Neural cell (in vitro differentiated cells): Measurements from ENCODE around the gene WNT10A. TPM values are rescaled to one million over a fixed set of nuclear protein-coding genes. Genes with fewer than 3 reads are reported as not detected.

Experiments used
- H2AFZ ChIP-seq: fragments of 200-600, 300-800 bp; sonication (generic), shearing (Covaris generic); 2 replicates; pipeline ENCODE4 v1.6.0; 2014; ENCODE audit warnings: low read depth, mild to moderate bottlenecking, antibody characterized with exemption, low read length, moderate library complexity
- H3F3A ChIP-seq: fragments of 200-600 bp; shearing (Covaris generic); 2 replicates; pipeline ENCODE4 v1.6.1; 2016; ENCODE audit warnings: mild to moderate bottlenecking, moderate library complexity, mixed read lengths, antibody characterized with exemption, low read length; ENCODE audit not compliant: insufficient read depth, poor library complexity, severe bottlenecking
- H3K27ac ChIP-seq: fragments of 200-600, 300-800 bp; sonication (generic), shearing (Covaris generic); 2 replicates; pipeline ENCODE4 v1.5.1; 2014; ENCODE audit warnings: mild to moderate bottlenecking, low read length, moderate library complexity
- H3K27me3 ChIP-seq: fragments of 300-800, 200-600 bp; sonication (generic), shearing (Covaris generic); 2 replicates; pipeline ENCODE4 v1.6.0; 2014; ENCODE audit warnings: mild to moderate bottlenecking, low read depth, low read length, moderate library complexity; ENCODE audit not compliant: insufficient read depth
- H3K36me3 ChIP-seq: fragments of 300-800, 200-600 bp; sonication (generic), shearing (Covaris generic); 2 replicates; pipeline ENCODE4 v1.5.1; 2014; ENCODE audit warnings: mild to moderate bottlenecking, antibody characterized with exemption, low read length, moderate library complexity; ENCODE audit not compliant: insufficient read depth
- H3K4me2 ChIP-seq: fragments of 300-800, 200-600 bp; sonication (generic), shearing (Covaris generic); 2 replicates; pipeline ENCODE4 v1.6.0; 2014; ENCODE audit warnings: mild to moderate bottlenecking, low read length
- H3K4me3 ChIP-seq: fragments of 300-800, 200-600 bp; sonication (generic), shearing (Covaris generic); 2 replicates; pipeline ENCODE4 v1.5.1; 2014; ENCODE audit warnings: mild to moderate bottlenecking, low read length, moderate library complexity
- H3K79me2 ChIP-seq: fragments of 200-600 bp; shearing (Covaris generic); replicated peaks from 2 replicates; pipeline ENCODE4 v1.6.0; 2014; ENCODE audit warnings: mild to moderate bottlenecking, low read length, moderate library complexity; ENCODE audit not compliant: insufficient read depth
- H3K9ac ChIP-seq: fragments of 300-800, 200-600 bp; sonication (generic), shearing (Covaris generic); 2 replicates; pipeline ENCODE4 v1.6.1; 2016; ENCODE audit warnings: mild to moderate bottlenecking, low read length, mixed read lengths
- H3K9me2 ChIP-seq: fragments of 200-600 bp; shearing (Covaris generic); 2 replicates; pipeline ENCODE4 v1.6.1; 2016; ENCODE audit warnings: mild to moderate bottlenecking, low read length, mixed read lengths; ENCODE audit not compliant: insufficient read depth
- H3K9me3 ChIP-seq: fragments of 200-600, 300-800 bp; sonication (generic), shearing (Covaris generic); 2 replicates; pipeline ENCODE4 v1.6.1; 2016; ENCODE audit warnings: mild to moderate bottlenecking, mixed run types, low read length, moderate library complexity, mixed read lengths
- H4K20me1 ChIP-seq: fragments of 200-600 bp; shearing (Covaris generic); 2 replicates; pipeline ENCODE4 v1.6.1; 2016; ENCODE audit warnings: mild to moderate bottlenecking, mixed run types; ENCODE audit not compliant: insufficient read depth
- CTCF ChIP-seq: fragments of 450-650 bp; IDR thresholded peaks from 2 replicates; pipeline ENCODE4 v1.5.1; 2014; ENCODE audit warnings: antibody characterized with exemption, mild to moderate bottlenecking, moderate library complexity; ENCODE audit not compliant: poor library complexity, severe bottlenecking
- EP300 ChIP-seq: fragments of 450-650 bp; conservative IDR thresholded peaks from 2 replicates; pipeline ENCODE4 v1.6.1; 2014; ENCODE audit warnings: antibody characterized with exemption, mild to moderate bottlenecking, moderate library complexity; ENCODE audit not compliant: poor library complexity, severe bottlenecking
- EZH2 ChIP-seq: fragments of 200-600, 300-800 bp; shearing (Covaris generic), sonication (generic); IDR thresholded peaks from 2 replicates; pipeline ENCODE4 v1.6.1; 2014; ENCODE audit warnings: antibody characterized with exemption, low read length, borderline replicate concordance, mild to moderate bottlenecking; ENCODE audit not compliant: insufficient read depth, poor library complexity, severe bottlenecking
- MXI1 ChIP-seq: fragments of 450-650 bp; conservative IDR thresholded peaks from 2 replicates; pipeline ENCODE4 v1.6.1; 2014; ENCODE audit warnings: antibody characterized with exemption, mild to moderate bottlenecking; ENCODE audit not compliant: poor library complexity, severe bottlenecking
- POLR2AphosphoS5 ChIP-seq: IDR thresholded peaks from 2 replicates; pipeline ENCODE4 v1.6.1; 2012
- RAD21 ChIP-seq: fragments of 450-650 bp; conservative IDR thresholded peaks from 2 replicates; pipeline ENCODE4 v1.6.1; 2014; ENCODE audit warnings: antibody characterized with exemption, mild to moderate bottlenecking, moderate library complexity
- REST ChIP-seq: IDR thresholded peaks from 2 replicates; pipeline ENCODE4 v1.6.1; 2012; ENCODE audit warnings: borderline replicate concordance
- SMC3 ChIP-seq: fragments of 450-650 bp; conservative IDR thresholded peaks from 2 replicates; pipeline ENCODE4 v1.6.1; 2014; ENCODE audit warnings: antibody characterized with exemption, mild to moderate bottlenecking, moderate library complexity; ENCODE audit not compliant: poor library complexity
- TAF1 ChIP-seq: IDR thresholded peaks from 2 replicates; pipeline ENCODE4 v1.6.1; 2012; ENCODE audit warnings: low read depth
- polyA plus RNA-seq: library from polyadenylated mRNA; depleted of rRNA; stranded (reverse); fragments of >200 nt; gene quantifications from 2 replicates; pipeline ENCODE4 v1.2.3, GENCODE V29; 2014

Gene WNT10A
- polyA plus RNA-seq, 1 donor from 2014 or later = 0.14 TPM

- Histone ChIP-seq H3K27me3 (peaks cover 90% of the 10 kb centered on the region), H4K20me1 (no peaks in the 10 kb centered on the region), H3F3A (no peaks in the 10 kb centered on the region), H3K9ac (no peak within 1 kb of the TSS), H3K9me2 (no peaks in the 10 kb centered on the region), H3K27ac (no peak within 1 kb of the TSS), H3K4me2 (no peak within 1 kb of the TSS), H3K79me2 (no peaks in the 10 kb centered on the region), H3K9me3 (no peaks in the 10 kb centered on the region), H2AFZ (no peak within 1 kb of the TSS), H3K4me3 (peak within 1 kb of the TSS; percentile 57), H3K36me3 (no peaks in the 10 kb centered on the region)
- TF ChIP-seq TAF1 = no peak
- TF ChIP-seq POLR2AphosphoS5 = no peak
- no peak for TF ChIP-seq REST
- TF ChIP-seq SMC3 = no peak
- TF ChIP-seq EZH2 = no peak
- no peak for TF ChIP-seq EP300
- no peak for TF ChIP-seq RAD21
- no peak for TF ChIP-seq MXI1
- no peak for TF ChIP-seq CTCF
Measured at GRCh38 chr2:218859556-218859987, 21.1 kb upstream of the WNT10A start, which contains the start of gene WNT6. WNT6 (plus strand) TSS chr2:218859805; CDS start chr2:218860038, 233 bp downstream.

GRCh38 chr2:218859988-218860831, 20.4 kb upstream of the WNT10A start:
- no peak overlapping the region for H3K9ac ChIP-seq
- no peak overlapping the region for H3K27ac ChIP-seq
- peak overlapping the region; percentile 56 for H3K4me3 ChIP-seq
- H2AFZ ChIP-seq = no peak overlapping the region
- no peaks in the 10 kb centered on the region for H3K79me2 ChIP-seq
- no peaks in the 10 kb centered on the region for H3F3A ChIP-seq
- no peak overlapping the region for H3K4me2 ChIP-seq
- no peaks in the 10 kb centered on the region for H3K9me2 ChIP-seq
- TF ChIP-seq CTCF (no peak), EZH2 (peak; percentile 45), REST (no peak)
- no peaks in the 10 kb centered on the region for H3K36me3 ChIP-seq
- no peaks in the 10 kb centered on the region for H4K20me1 ChIP-seq
- H3K9me3 ChIP-seq = no peaks in the 10 kb centered on the region
- peaks cover 84% of the 10 kb centered on the region for H3K27me3 ChIP-seq
